A549 (cell line): ENCODE measurements around the gene NOD2. TPM values are rescaled to one million over a fixed set of nuclear protein-coding genes. Genes with fewer than 3 reads are reported as not detected.

Experiments used
- ATAC-seq, 2 experiments: fragments of 200-7000 bp in 1 of 2; fragments of >200 bp in 1 of 2; cut with Nextera tagmentation in 1 of 2; cut with Tn5 transposase in 1 of 2; 3 replicates each; pipeline versions ENCODE4 v1.8.0 to v1.9.1; 2018 to 2020; ENCODE audit warnings: mild to moderate bottlenecking in 1 of 2, moderate library complexity in 1 of 2
- CTCF ChIA-PET: fragments of 300-600 bp; sonication (Branson Sonifier 250); formaldehyde crosslinking; extraction: SDS; loops from one replicate; lab custom pipeline; 2021; ENCODE audit warnings: antibody characterized with exemption, inconsistent platforms; lab: Yijun Ruan, JAX
- POLR2A ChIA-PET: fragments of 350-600 bp; formaldehyde crosslinking; extraction: SDS; loops from one replicate; lab custom pipeline; 2021; ENCODE audit warnings: antibody characterized with exemption, inconsistent platforms; lab: Yijun Ruan, JAX
- DNase-seq, 2 experiments: peaks; one replicate each; pipeline versions ENCODE4 v3.0.0 to v3.0.0-alpha.2; 2011 to 2016; ENCODE audit warnings: low read depth in 1 of 2, low spot score in 1 of 2
- FAIRE-seq: peaks from 2 replicates; lab custom pipeline; 2011; peaks lifted over from hg19 to GRCh38; lab: Jason Lieb, UNC
- H3K27ac ChIP-seq, 2 experiments: fragments of >200 bp; sonication (Bioruptor Twin); formaldehyde crosslinking; 3 replicates each; pipeline ENCODE4 v1.5.1; 2016 to 2017
- H3K4me1 ChIP-seq: fragments of >200 bp; sonication (Bioruptor Twin); formaldehyde crosslinking; 3 replicates; pipeline ENCODE4 v1.6.1; 2016
- H3K4me2 ChIP-seq: fragments of >200 bp; sonication (Bioruptor Twin); formaldehyde crosslinking; 3 replicates; pipeline ENCODE4 v1.6.1; 2016
- H3K4me3 ChIP-seq: fragments of >200 bp; sonication (Bioruptor Twin); formaldehyde crosslinking; 3 replicates; pipeline ENCODE4 v1.5.1; 2016
- H3K9me3 ChIP-seq: fragments of >200 bp; sonication (Bioruptor Twin); formaldehyde crosslinking; 3 replicates; pipeline ENCODE4 v1.6.1; 2016
- ATOH8 ChIP-seq: fragments of 250-450 bp; sonication (Bioruptor Pico); IDR thresholded peaks from 2 replicates; pipeline ENCODE4 v1.5.0; 2020; ENCODE audit warnings: low read depth, mild to moderate bottlenecking, moderate library complexity
- BHLHE40 ChIP-seq: IDR thresholded peaks from 2 replicates; pipeline ENCODE4 v1.6.1; 2012; ENCODE audit warnings: low read depth, low read length, inconsistent platforms
- CBX8 ChIP-seq: fragments of 200-600 bp; sonication (generic); IDR thresholded peaks from 2 replicates; pipeline ENCODE4 v1.6.1; 2016
- CHD4 ChIP-seq: fragments of 200-600 bp; sonication (generic); IDR thresholded peaks from 2 replicates; pipeline ENCODE4 v1.6.1; 2016; ENCODE audit warnings: antibody characterized with exemption, mild to moderate bottlenecking, borderline replicate concordance
- EHMT2 ChIP-seq: fragments of 200-600 bp; sonication (generic); IDR thresholded peaks from 2 replicates; pipeline ENCODE4 v1.6.1; 2016; ENCODE audit warnings: antibody characterized with exemption, low read depth, mild to moderate bottlenecking, moderate library complexity
- ESRRA ChIP-seq: fragments of 150-350 bp; IDR thresholded peaks from 2 replicates; pipeline ENCODE4 v1.6.1; 2014; ENCODE audit warnings: mild to moderate bottlenecking, low read length, borderline replicate concordance
- FOSB ChIP-seq: fragments of 250-450 bp; sonication (Bioruptor Pico); IDR thresholded peaks from 2 replicates; pipeline ENCODE4 v1.5.0; 2020; ENCODE audit warnings: mild to moderate bottlenecking, moderate library complexity
- FOSL2 ChIP-seq, 2 experiments: fragments of 450-650 bp in 1 of 2; fragments of >200 bp in 1 of 2; sonication (Bioruptor Twin) in 1 of 2; formaldehyde crosslinking; IDR thresholded peaks; 2 replicates each; pipeline versions ENCODE4 v1.5.0 to v1.6.1; 2016 to 2020; ENCODE audit warnings: mild to moderate bottlenecking in 1 of 2, moderate library complexity in 1 of 2
- FOXS1 ChIP-seq: fragments of 250-450 bp; sonication (Bioruptor Pico); IDR thresholded peaks from 2 replicates; pipeline ENCODE4 v1.5.0; 2020; ENCODE audit warnings: mild to moderate bottlenecking, moderate library complexity
- HEYL ChIP-seq: fragments of 250-450 bp; sonication (Bioruptor Pico); IDR thresholded peaks from 2 replicates; pipeline ENCODE4 v1.8.0; 2021; ENCODE audit warnings: mild to moderate bottlenecking, moderate library complexity
- HOXB5 ChIP-seq: fragments of 250-450 bp; sonication (Bioruptor Pico); IDR thresholded peaks from 2 replicates; pipeline ENCODE4 v1.5.0; 2020; ENCODE audit warnings: mild to moderate bottlenecking, moderate library complexity
- JUN ChIP-seq, 2 experiments: fragments of >200 bp; sonication (Bioruptor Twin); formaldehyde crosslinking; IDR thresholded peaks; 2 replicates in 1 of 2; 3 replicates in 1 of 2; pipeline ENCODE4 v1.6.1; 2016 to 2017
- JUNB ChIP-seq: fragments of >200 bp; sonication (Bioruptor Twin); formaldehyde crosslinking; IDR thresholded peaks from 2 replicates; pipeline ENCODE4 v1.6.1; 2016
- KDM5A ChIP-seq: fragments of 200-600 bp; sonication (generic); IDR thresholded peaks from 2 replicates; pipeline ENCODE4 v1.6.1; 2016; ENCODE audit warnings: antibody characterized with exemption, mild to moderate bottlenecking
- MAFK ChIP-seq: fragments of 450-650 bp; IDR thresholded peaks from 2 replicates; pipeline ENCODE4 v1.6.1; 2014; ENCODE audit not compliant: partially characterized antibody
- MAZ ChIP-seq: fragments of 150-350 bp; IDR thresholded peaks from 2 replicates; pipeline ENCODE4 v1.6.1; 2014; ENCODE audit warnings: antibody characterized with exemption, low read depth, low read length, borderline replicate concordance
- NFE2L2 ChIP-seq: fragments of 150-350 bp; conservative IDR thresholded peaks from 2 replicates; pipeline ENCODE4 v1.6.1; 2014; ENCODE audit warnings: low read length
- NR3C1 ChIP-seq: fragments of >200 bp; sonication (Bioruptor Twin); formaldehyde crosslinking; IDR thresholded peaks from 3 replicates; pipeline ENCODE4 v1.6.1; 2017
- PHF8 ChIP-seq: fragments of 200-600 bp; sonication (generic); IDR thresholded peaks from 2 replicates; pipeline ENCODE4 v1.6.1; 2016; ENCODE audit warnings: low read depth, mild to moderate bottlenecking, antibody characterized with exemption, moderate library complexity, borderline replicate concordance
- POLR2A ChIP-seq: IDR thresholded peaks from 2 replicates; pipeline ENCODE4 v1.6.1; 2012; ENCODE audit warnings: mild to moderate bottlenecking, low read length
- RFX5 ChIP-seq: fragments of 450-650 bp; IDR thresholded peaks from 2 replicates; pipeline ENCODE4 v1.7.1; 2014; ENCODE audit warnings: antibody characterized with exemption, mild to moderate bottlenecking, moderate library complexity
- SMC3 ChIP-seq: fragments of >200 bp; sonication (Bioruptor Twin); formaldehyde crosslinking; IDR thresholded peaks from 3 replicates; pipeline ENCODE4 v1.6.1; 2018; ENCODE audit warnings: inconsistent platforms
- TP53 ChIP-seq: fragments of 250-450 bp; sonication (Bioruptor Pico); IDR thresholded peaks from 2 replicates; pipeline ENCODE4 v1.5.0; 2021; ENCODE audit warnings: mild to moderate bottlenecking, moderate library complexity
- ZFP36 ChIP-seq: fragments of 450-650 bp; IDR thresholded peaks from 2 replicates; pipeline ENCODE4 v1.6.1; 2014; ENCODE audit warnings: borderline replicate concordance; ENCODE audit not compliant: partially characterized antibody
- ZSCAN20 ChIP-seq: fragments of 250-450 bp; sonication (Bioruptor Pico); IDR thresholded peaks from 2 replicates; pipeline ENCODE4 v1.8.0; 2022; ENCODE audit warnings: mild to moderate bottlenecking, moderate library complexity
- WGBS: methylation state at CpG from one replicate; pipeline ENCODE4 v1.1.6; 2017; ENCODE audit errors: missing lambda C conversion rate; 5-methylcytosine and 5-hydroxymethylcytosine counted together
- polyA plus RNA-seq, 4 experiments: library from polyadenylated mRNA; depleted of rRNA in 3 of 4; stranded (reverse); fragments of >200 nt; fragmentation: RNase III in 1 of 4; extraction: RNeasy Plus Mini Kit Qiagen cat#74134 plus additional on column Dnase treatment in 1 of 4; gene quantifications; 2 replicates in 3 of 4; 3 replicates in 1 of 4; pipeline ENCODE4 v1.2.3, GENCODE V29; 2011 to 2017
- TF ChIP-seq, protein P1 (sequence below): fragments of 450-650 bp; IDR thresholded peaks from 2 replicates; pipeline ENCODE4 v1.6.1; 2014; ENCODE audit warnings: antibody characterized with exemption
- TF ChIP-seq, protein P2 (sequence below): fragments of >200 bp; sonication (Bioruptor Twin); formaldehyde crosslinking; IDR thresholded peaks from 3 replicates; pipeline ENCODE4 v1.6.1; 2016
- TF ChIP-seq, protein P3 (sequence below): IDR thresholded peaks from 2 replicates; pipeline ENCODE4 v1.6.1; 2012

Gene NOD2
- polyA plus RNA-seq, 2 of the 4 experiments (the other 2 are of a cell fraction), result not detected

DNA sequence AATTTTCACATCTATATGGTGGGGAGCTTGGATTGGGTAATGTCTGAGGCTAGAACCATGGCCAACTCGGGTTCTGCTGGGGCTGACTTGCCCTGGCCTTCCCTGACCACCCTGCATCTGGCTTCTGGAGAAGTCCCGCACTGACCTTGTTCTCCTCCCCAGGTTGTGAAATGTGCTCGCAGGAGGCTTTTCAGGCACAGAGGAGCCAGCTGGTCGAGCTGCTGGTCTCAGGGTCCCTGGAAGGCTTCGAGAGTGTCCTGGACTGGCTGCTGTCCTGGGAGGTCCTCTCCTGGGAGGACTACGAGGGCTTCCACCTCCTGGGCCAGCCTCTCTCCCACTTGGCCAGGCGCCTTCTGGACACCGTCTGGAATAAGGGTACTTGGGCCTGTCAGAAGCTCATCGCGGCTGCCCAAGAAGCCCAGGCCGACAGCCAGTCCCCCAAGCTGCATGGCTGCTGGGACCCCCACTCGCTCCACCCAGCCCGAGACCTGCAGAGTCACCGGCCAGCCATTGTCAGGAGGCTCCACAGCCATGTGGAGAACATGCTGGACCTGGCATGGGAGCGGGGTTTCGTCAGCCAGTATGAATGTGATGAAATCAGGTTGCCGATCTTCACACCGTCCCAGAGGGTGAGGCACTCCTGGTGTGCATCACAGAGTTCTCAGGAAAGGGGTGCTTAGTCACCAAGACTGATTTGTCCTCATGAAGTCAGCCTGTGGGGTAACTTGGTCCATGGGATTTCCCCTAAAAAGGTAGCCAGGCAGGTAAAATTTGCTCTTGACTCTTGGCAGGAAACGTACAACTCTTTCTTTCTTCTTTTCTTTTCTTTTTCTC is 6.1 kb downstream of the NOD2 start:
- 75% methylated on average over 10 of the region's 19 CpGs for WGBS
- POLR2A ChIA-PET, result no interaction called here
- DNase-seq (peak in 1 of 2 experiments; percentile 19), FAIRE-seq (no peak)
- Histone ChIP-seq H3K9me3 (peaks cover 13% of the 10 kb centered on the region), H3K4me3 (no peak overlapping the region), H3K4me1 (0 out of 3 replicates have a peak, but pooled peaks cover 5% of the 10 kb centered on the region), H3K4me2 (no peak overlapping the region)
- CTCF ChIA-PET, result interaction anchor here (0.9 to 6.3 kb wide), 2 partner anchors 8 to 34 kb away, joined by 4 to 21 read pairs; no protein-coding TSS in a partner anchor
- no peak for TF ChIP-seq CHD4
- TF ChIP-seq ESRRA, result no peak
- no peak for TF ChIP-seq NFE2L2
- TF ChIP-seq POLR2A, result no peak
- TF ChIP-seq RFX5, result no peak
- TF ChIP-seq EHMT2, result no peak
- no peak for TF ChIP-seq MAZ
- no peak for TF ChIP-seq TP53
- no peak for TF ChIP-seq ZSCAN20 (CRISPR knock-in tag)
- TF ChIP-seq CBX8, result no peak
- no peak for TF ChIP-seq KDM5A
- TF ChIP-seq BHLHE40, result no peak
- TF ChIP-seq, protein P1, sequence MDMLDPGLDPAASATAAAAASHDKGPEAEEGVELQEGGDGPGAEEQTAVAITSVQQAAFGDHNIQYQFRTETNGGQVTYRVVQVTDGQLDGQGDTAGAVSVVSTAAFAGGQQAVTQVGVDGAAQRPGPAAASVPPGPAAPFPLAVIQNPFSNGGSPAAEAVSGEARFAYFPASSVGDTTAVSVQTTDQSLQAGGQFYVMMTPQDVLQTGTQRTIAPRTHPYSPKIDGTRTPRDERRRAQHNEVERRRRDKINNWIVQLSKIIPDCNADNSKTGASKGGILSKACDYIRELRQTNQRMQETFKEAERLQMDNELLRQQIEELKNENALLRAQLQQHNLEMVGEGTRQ, result no peak
- TF ChIP-seq PHF8, result no peak
- no peak for TF ChIP-seq JUNB
- TF ChIP-seq HEYL (CRISPR knock-in tag), result no peak
- no peak for TF ChIP-seq FOSL2 (IDR thresholded peaks at IDR 0.05)
- TF ChIP-seq FOSL2 (CRISPR knock-in tag; IDR thresholded peaks at IDR 0.05), result no peak
- TF ChIP-seq, all 56 proteins: peak for 0
- ATAC-seq, result peak in 1 of 2 experiments; percentile 49; a peak in 4 of 6 replicates
- H3K27ac ChIP-seq, result no peak overlapping the region

- Histone ChIP-seq H3K4me3 (no peak overlapping the region), H3K9me3 (peaks cover 24% of the 10 kb centered on the region), H3K4me1 (no peaks in the 10 kb centered on the region), H3K27ac (no peak overlapping the region), H3K4me2 (no peak overlapping the region)
- TF ChIP-seq ESRRA, result no peak
- POLR2A ChIA-PET, result no interaction called here
- no peak for FAIRE-seq
- CTCF ChIA-PET, result interaction anchor here (1.0 kb wide), 1 partner anchor 39 kb away, joined by 3 read pairs; no protein-coding TSS in a partner anchor
- WGBS, result 37% methylated on average over 3 of the region's 3 CpGs
- no peak for DNase-seq
- ATAC-seq, result no peak
Observed at GRCh38 chr16:50702725-50703124, 9.3 kb downstream of the NOD2 start.

DNA sequence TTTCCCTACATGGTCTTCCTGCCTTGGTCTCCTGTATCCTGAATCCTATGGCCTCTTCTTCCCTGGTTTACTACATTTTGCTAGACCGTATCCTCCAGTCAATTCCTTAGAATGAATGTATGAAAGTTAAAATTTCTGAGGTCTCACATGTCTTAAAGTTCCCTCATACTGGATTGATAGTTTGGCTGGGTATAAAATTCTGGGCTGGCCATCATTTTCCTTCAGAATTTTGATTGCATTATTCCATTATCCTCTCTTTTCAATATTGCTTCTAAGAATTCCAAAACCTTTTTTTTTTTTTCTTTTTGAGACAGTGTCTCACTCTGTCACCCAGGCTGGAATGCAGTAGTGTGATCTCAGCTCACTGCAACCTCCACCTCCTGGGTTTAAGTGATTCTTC is 10.8 kb downstream of the NOD2 start:
- TF ChIP-seq, protein P1, result no peak
- TF ChIP-seq ESRRA (no peak), TP53 (no peak), FOXS1 (no peak), SMC3 (no peak), NR3C1 (no peak), MAFK (no peak), JUN (IDR thresholded peaks at IDR 0.05) (no peak), ZFP36 (no peak), ATOH8 (CRISPR knock-in tag) (no peak), EHMT2 (no peak), FOSB (no peak), HEYL (CRISPR knock-in tag) (no peak), HOXB5 (no peak)
- TF ChIP-seq, protein P2, sequence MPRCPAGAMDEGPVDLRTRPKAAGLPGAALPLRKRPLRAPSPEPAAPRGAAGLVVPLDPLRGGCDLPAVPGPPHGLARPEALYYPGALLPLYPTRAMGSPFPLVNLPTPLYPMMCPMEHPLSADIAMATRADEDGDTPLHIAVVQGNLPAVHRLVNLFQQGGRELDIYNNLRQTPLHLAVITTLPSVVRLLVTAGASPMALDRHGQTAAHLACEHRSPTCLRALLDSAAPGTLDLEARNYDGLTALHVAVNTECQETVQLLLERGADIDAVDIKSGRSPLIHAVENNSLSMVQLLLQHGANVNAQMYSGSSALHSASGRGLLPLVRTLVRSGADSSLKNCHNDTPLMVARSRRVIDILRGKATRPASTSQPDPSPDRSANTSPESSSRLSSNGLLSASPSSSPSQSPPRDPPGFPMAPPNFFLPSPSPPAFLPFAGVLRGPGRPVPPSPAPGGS, result no peak
- TF ChIP-seq, protein P3, sequence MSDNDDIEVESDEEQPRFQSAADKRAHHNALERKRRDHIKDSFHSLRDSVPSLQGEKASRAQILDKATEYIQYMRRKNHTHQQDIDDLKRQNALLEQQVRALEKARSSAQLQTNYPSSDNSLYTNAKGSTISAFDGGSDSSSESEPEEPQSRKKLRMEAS, result no peak
- TF ChIP-seq, all 56 proteins: peak for 0
- CTCF ChIA-PET, result no interaction called here
- peaks cover 24% of the 10 kb centered on the region for H3K9me3 ChIP-seq
- POLR2A ChIA-PET, result interaction anchor here (0.6 kb wide), 1 partner anchor 171 kb away, joined by 3 read pairs; no protein-coding TSS in a partner anchor
- H3K4me2 ChIP-seq, result no peak overlapping the region
- FAIRE-seq, result no peak
- no peaks in the 10 kb centered on the region for H3K4me1 ChIP-seq
- no peak overlapping the region for H3K4me3 ChIP-seq
- ATAC-seq, result no peak
- no peak overlapping the region for H3K27ac ChIP-seq
- WGBS, result 0% methylated on average over 1 of the region's 1 CpG
- no peak for DNase-seq
